Activated T-cell treated with anti-CD3 and anti-CD28 coated beads for 24 hours (primary cell): ENCODE data around the gene KIAA0825.
"Not testable (repeated sequence)": the region's sequence is repeated elsewhere in the genome, so short reads cannot be mapped to it uniquely, and the experiment has no call there.

Source experiments
- DNase-seq: peaks from one replicate; pipeline ENCODE4 v3.0.0-alpha.2; 2020; ENCODE audit warnings: low read depth

Gene KIAA0825

GRCh38 chr5:94577466-94578245, 40.7 kb downstream of the KIAA0825 start:
- DNase-seq = no peak

- no peak for DNase-seq
Measured at GRCh38 chr5:94575196-94575595, 43.2 kb downstream of the KIAA0825 start.

GRCh38 chr5:94573349-94573748, 45.1 kb downstream of the KIAA0825 start:
- DNase-seq = not testable (repeated sequence)

GRCh38 chr5:94571415-94571814, 47.0 kb downstream of the KIAA0825 start:
- no peak for DNase-seq

GRCh38 chr5:94564812-94565211, 53.6 kb downstream of the KIAA0825 start:
- DNase-seq = no peak

GRCh38 chr5:94562327-94562971, 56.0 kb downstream of the KIAA0825 start:
- DNase-seq = no peak

GRCh38 chr5:94558028-94558427, 60.4 kb downstream of the KIAA0825 start:
- no peak for DNase-seq

- no peak for DNase-seq
Measured at GRCh38 chr5:94551858-94552257, 66.5 kb downstream of the KIAA0825 start.

- no peak for DNase-seq
Measured at GRCh38 chr5:94545870-94546625, 72.4 kb downstream of the KIAA0825 start.

GRCh38 chr5:94544875-94545547, 73.4 kb downstream of the KIAA0825 start:
- DNase-seq = no peak

- no peak for DNase-seq
Measured at GRCh38 chr5:94544031-94544650, 74.3 kb downstream of the KIAA0825 start.

- no peak for DNase-seq
Measured at GRCh38 chr5:94540856-94541494, 77.4 kb downstream of the KIAA0825 start.

GRCh38 chr5:94538260-94538659, 80.1 kb downstream of the KIAA0825 start:
- DNase-seq = no peak

GRCh38 chr5:94526706-94527105, 91.7 kb downstream of the KIAA0825 start:
- DNase-seq = no peak

GRCh38 chr5:94524841-94525697, 93.3 kb downstream of the KIAA0825 start:
- no peak for DNase-seq

- DNase-seq = no peak
Measured at GRCh38 chr5:94523018-94523417, 95.4 kb downstream of the KIAA0825 start.

- no peak for DNase-seq
Measured at GRCh38 chr5:94522117-94522516, 96.3 kb downstream of the KIAA0825 start.

GRCh38 chr5:94517490-94518488, 100.6 kb downstream of the KIAA0825 start:
- no peak for DNase-seq

GRCh38 chr5:94516148-94516547, 102.3 kb downstream of the KIAA0825 start:
- no peak for DNase-seq
